ENCODE data around the gene XRCC3.

GRCh38 chr14:103709814-103710213 lies 5.4 kb downstream of the XRCC3 start:
- no peak for TF ChIP-seq CTCF (conservative IDR thresholded peaks at IDR 0.05)
- no peak for TF ChIP-seq ZFX (IDR thresholded peaks at IDR 0.05)
